Measurements from ENCODE around the gene LGALS9.
"Not testable (repeated sequence)": the region's sequence is repeated elsewhere in the genome, so short reads cannot be mapped to it uniquely, and the experiment has no call there.

GRCh38 chr17:27636005-27636520 is 5.1 kb downstream of the LGALS9 start:
- not testable (repeated sequence) for TF ChIP-seq REST (IDR thresholded peaks at IDR 0.05; ENCODE audit: borderline replicate concordance); TAF1 (IDR thresholded peaks at IDR 0.05; ENCODE audit: low read depth); SMC3 (conservative IDR thresholded peaks at IDR 0.05; ENCODE audit: poor library complexity); CTCF (IDR thresholded peaks at IDR 0.05; ENCODE audit: poor library complexity, severe bottlenecking); POLR2AphosphoS5 (IDR thresholded peaks at IDR 0.05); EZH2 (IDR thresholded peaks at IDR 0.05; ENCODE audit: borderline replicate concordance, insufficient read depth, low read length, poor library complexity, severe bottlenecking); RAD21 (conservative IDR thresholded peaks at IDR 0.05); EP300 (conservative IDR thresholded peaks at IDR 0.05; ENCODE audit: poor library complexity, severe bottlenecking); MXI1 (conservative IDR thresholded peaks at IDR 0.05; ENCODE audit: poor library complexity, severe bottlenecking)

All from neural cell (in vitro differentiated cells).